Measurements from ENCODE around the gene VTI1A.

DNA sequence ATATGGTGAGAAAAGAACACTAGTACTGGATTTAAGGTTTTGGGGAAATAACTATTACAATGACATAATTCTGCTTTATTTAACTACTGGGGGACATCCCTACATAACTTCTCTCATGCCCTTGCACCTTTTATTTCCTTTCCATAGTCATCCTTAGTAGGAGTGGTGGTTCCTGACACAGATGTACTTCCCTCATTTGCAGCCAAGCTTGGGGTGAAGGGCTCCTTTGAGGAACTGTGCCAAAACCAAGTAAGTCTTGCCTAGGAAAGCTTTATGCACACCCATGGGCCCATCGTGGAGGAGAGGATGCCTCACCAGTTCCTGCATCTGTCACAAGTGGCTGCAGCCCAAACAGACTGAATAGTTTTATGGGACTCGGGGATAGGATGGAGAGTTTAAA, 20.9 kb upstream of the VTI1A start:
- TF ChIP-seq, protein P1, sequence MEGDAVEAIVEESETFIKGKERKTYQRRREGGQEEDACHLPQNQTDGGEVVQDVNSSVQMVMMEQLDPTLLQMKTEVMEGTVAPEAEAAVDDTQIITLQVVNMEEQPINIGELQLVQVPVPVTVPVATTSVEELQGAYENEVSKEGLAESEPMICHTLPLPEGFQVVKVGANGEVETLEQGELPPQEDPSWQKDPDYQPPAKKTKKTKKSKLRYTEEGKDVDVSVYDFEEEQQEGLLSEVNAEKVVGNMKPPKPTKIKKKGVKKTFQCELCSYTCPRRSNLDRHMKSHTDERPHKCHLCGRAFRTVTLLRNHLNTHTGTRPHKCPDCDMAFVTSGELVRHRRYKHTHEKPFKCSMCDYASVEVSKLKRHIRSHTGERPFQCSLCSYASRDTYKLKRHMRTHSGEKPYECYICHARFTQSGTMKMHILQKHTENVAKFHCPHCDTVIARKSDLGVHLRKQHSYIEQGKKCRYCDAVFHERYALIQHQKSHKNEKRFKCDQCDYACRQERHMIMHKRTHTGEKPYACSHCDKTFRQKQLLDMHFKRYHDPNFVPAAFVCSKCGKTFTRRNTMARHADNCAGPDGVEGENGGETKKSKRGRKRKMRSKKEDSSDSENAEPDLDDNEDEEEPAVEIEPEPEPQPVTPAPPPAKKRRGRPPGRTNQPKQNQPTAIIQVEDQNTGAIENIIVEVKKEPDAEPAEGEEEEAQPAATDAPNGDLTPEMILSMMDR (IDR thresholded peaks at IDR 0.05) = no peak
- no peak for TF ChIP-seq POLR2A (IDR thresholded peaks at IDR 0.05)
